ENCODE measurements around the gene ADCY9. TPM values are rescaled to one million over a fixed set of nuclear protein-coding genes. Genes with fewer than 3 reads are reported as not detected.

ADCY9 gene
- total RNA-seq, 3 donors from 2014 or later: 10.9 to 14.4 (median 12.0) TPM

DNA sequence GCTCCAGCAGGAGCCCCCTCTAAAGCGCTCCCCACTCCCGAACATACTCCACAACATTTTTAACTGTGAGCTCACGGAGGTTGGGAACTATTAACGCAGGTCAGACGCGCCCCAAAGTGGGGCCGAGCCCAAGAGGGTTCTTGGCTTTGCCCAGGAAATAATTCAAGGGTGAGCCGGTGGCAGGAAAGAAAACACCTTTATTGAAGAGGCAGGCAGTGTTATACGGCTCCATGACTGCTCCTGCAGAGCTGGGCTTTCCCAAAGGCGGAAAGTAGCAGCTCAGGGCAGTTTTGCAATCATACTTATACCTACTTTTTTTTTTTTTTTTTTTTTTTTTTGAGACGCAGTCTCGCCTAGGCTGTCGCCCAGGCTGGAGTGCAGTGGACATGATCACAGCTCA lies 6.2 kb downstream of the ADCY9 start:
- H3K4me1 ChIP-seq: peaks cover 7 to 10% of the 10 kb centered on the region in 2 donors
- no peak for DNase-seq (ENCODE audit: low spot score in 2 of 2)

GRCh38 chr16:4109250-4109736 lies 6.9 kb downstream of the ADCY9 start:
- no peak for TF ChIP-seq POLR2A (IDR thresholded peaks at IDR 0.05)
- peaks cover 6 to 7% of the 10 kb centered on the region in 2 donors for H3K4me1 ChIP-seq
- DNase-seq (ENCODE audit: low spot score in 2 of 2): no peak
- H3K4me3 ChIP-seq: no peak overlapping the region
- no peaks in the 10 kb centered on the region for H3K9me3 ChIP-seq
- intact Hi-C loops (cut with DNase I; ENCODE audit: low total_unique reads): no loop called here
- H3K36me3 ChIP-seq: no peaks in the 10 kb centered on the region
- H3K27me3 ChIP-seq: no peaks in the 10 kb centered on the region
- no peak overlapping the region for H3K27ac ChIP-seq

More for the DNA sequence above, 6.2 kb downstream of the ADCY9 start:
- H3K36me3 ChIP-seq: no peaks in the 10 kb centered on the region
- no peaks in the 10 kb centered on the region for H3K27me3 ChIP-seq
- no peaks in the 10 kb centered on the region for H3K9me3 ChIP-seq
- TF ChIP-seq POLR2AphosphoS5 (IDR thresholded peaks at IDR 0.05) (no peak), POLR2A (IDR thresholded peaks at IDR 0.05) (no peak), CTCF (IDR thresholded peaks at IDR 0.05) (no peak)
- no peak overlapping the region for H3K27ac ChIP-seq
- H3K4me3 ChIP-seq: no peak overlapping the region
- intact Hi-C loops (cut with DNase I; ENCODE audit: low total_unique reads): no loop called here

GRCh38 chr16:4106516-4106915 lies 9.7 kb downstream of the ADCY9 start:
- H3K9me3 ChIP-seq: no peaks in the 10 kb centered on the region
- intact Hi-C loops (cut with DNase I; ENCODE audit: low total_unique reads): no loop called here

DNA sequence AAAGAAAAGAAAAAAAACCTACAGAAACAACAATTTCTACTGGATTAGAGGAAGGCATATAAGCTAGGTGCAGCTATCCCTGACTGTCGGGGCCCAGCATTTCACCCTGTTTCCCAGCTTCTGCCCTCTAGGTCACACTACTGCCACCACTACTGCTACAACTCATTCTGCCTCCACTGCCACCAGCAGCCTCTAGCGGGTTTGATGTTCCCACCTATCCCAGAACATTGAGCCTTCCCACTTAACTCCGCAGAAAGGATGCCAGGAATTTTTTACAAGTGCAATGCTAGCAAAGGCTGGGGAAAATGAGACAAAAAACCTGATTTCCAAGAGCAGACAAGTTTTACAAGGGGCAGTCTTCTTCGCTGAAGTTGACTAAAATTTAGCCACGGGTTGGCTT lies 10.4 kb downstream of the ADCY9 start:
- H3K4me1 ChIP-seq: peaks cover 0 to 4% of the 10 kb centered on the region in 2 donors
- no peaks in the 10 kb centered on the region for H3K9me3 ChIP-seq
- no peaks in the 10 kb centered on the region for H3K27me3 ChIP-seq
- TF ChIP-seq POLR2AphosphoS5 (IDR thresholded peaks at IDR 0.05) (no peak), CTCF (IDR thresholded peaks at IDR 0.05) (no peak)
- no peaks in the 10 kb centered on the region for H3K36me3 ChIP-seq
- no peak overlapping the region for H3K4me3 ChIP-seq
- intact Hi-C loops (cut with DNase I; ENCODE audit: low total_unique reads): no loop called here
- no peak for DNase-seq (ENCODE audit: low spot score in 2 of 2)
- peak overlapping the region; percentile 10 to 25 for H3K27ac ChIP-seq

More at GRCh38 chr16:4106516-4106915, 9.7 kb downstream of the ADCY9 start:
- TF ChIP-seq POLR2A (IDR thresholded peaks at IDR 0.05) (no peak), POLR2AphosphoS5 (IDR thresholded peaks at IDR 0.05) (no peak), CTCF (IDR thresholded peaks at IDR 0.05) (no peak)
- no peak overlapping the region for H3K4me3 ChIP-seq
- no peak for DNase-seq (ENCODE audit: low spot score in 2 of 2)
- peak overlapping the region in 1 of 2 donors; percentile 10 for H3K27ac ChIP-seq
- H3K4me1 ChIP-seq: peaks cover 0 to 5% of the 10 kb centered on the region in 2 donors
- no peaks in the 10 kb centered on the region for H3K27me3 ChIP-seq
- no peaks in the 10 kb centered on the region for H3K36me3 ChIP-seq

- no peak overlapping the region for H3K4me3 ChIP-seq
- TF ChIP-seq CTCF (IDR thresholded peaks at IDR 0.05): no peak
- no peak for TF ChIP-seq POLR2AphosphoS5 (IDR thresholded peaks at IDR 0.05)
- TF ChIP-seq POLR2A (IDR thresholded peaks at IDR 0.05): no peak
- H3K9me3 ChIP-seq: no peaks in the 10 kb centered on the region
- DNase-seq (ENCODE audit: low spot score in 2 of 2): no peak
- no peak overlapping the region for H3K27ac ChIP-seq
- no peaks in the 10 kb centered on the region for H3K27me3 ChIP-seq
- H3K4me1 ChIP-seq: no peaks in the 10 kb centered on the region
- no peaks in the 10 kb centered on the region for H3K36me3 ChIP-seq
- intact Hi-C loops (cut with DNase I; ENCODE audit: low total_unique reads): no loop called here
These were observed 12.5 kb downstream of the ADCY9 start for GRCh38 chr16:4103745-4104144.

All from breast epithelium (tissue), 4 donors.